ENCODE measurements around the gene MTUS2. TPM values are rescaled to one million over a fixed set of nuclear protein-coding genes. Genes with fewer than 3 reads are reported as not detected.

MTUS2 gene
- total RNA-seq, 1 donor from 2014 or later = 5.1 TPM

DNA sequence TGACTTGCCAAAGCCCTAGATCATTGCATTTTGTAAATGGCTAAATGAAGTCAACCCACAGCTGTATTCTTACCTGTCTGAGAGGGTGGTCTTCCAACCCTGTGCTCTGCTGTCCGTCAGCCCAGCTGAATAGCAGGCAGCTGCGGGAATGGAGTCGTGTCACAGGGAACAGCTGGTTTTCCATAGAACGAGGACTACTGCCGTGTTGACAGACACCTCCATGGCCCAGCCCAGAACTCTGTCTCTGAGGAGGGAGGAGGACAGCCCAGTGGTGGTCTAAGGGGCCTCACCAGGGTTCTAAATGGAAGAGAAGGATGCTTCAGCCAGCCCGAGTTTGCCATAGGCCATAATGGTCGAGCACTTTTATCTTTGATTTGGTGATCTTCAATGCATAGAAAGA, 664.7 kb downstream of the MTUS2 start:
- DNase-seq (ENCODE audit: low spot score) = no peak

DNA sequence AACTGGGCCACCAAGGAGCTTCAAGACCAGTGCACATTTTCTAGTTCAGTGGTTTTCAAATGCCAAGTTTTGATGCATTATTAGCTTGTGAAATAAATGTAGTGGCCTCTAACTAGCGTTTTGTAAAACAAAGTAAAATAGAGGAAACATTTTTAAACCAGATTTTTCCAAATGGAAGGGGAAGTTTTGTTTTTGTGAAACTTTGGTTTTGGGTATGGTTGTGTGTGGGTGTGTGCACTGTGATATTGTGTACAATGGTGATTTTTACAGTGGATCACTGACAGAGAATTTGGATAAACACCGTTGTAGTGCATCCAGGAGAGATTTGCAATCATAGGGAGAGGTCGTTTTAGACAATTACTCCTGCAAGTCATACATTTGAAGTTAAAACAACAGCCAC, 666.4 kb downstream of the MTUS2 start:
- DNase-seq (ENCODE audit: low spot score) = no peak

- no peak for DNase-seq (ENCODE audit: low spot score)
These were observed 667.6 kb downstream of the MTUS2 start for GRCh38 chr13:29487466-29488454.

DNA sequence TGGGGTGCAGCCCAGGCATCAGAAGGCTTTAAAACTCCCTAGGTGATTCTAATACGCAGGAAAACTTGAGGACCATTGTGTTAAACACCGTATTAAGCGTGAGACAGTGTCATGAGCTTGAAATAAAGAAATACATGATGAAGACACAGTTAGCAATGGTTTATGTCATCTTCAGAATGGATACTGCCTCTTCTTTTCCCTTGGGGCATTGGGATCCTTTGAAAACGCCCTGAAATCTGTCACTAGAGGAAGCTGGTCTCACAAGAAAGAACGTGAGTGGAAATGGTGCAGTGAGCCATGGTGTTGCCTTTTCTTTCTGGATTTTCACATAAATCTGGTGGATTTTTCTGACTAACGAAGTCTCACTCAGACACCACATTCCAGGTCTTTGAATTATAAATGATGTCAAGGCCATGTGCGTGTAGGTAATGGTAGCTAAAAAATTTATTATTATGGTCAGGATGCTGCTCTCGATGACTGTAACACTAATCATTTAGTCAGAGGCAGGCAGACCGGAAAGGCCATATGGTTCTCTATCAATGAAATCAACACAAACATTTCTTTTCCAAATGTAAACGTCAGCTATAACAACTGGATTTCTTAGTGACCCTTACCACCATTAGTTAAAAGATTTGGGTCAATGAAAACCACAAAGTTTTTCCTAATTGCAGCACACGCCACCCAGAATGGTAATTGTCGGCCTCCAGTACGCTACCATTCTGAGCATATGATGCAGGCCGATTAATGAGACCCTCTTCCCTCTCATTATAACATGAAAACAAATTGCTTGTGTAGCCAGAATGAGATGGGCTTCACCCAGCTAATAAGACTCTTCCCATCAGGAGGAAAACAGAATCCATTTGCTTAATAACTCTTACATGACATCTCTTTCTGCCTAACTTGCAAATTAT, 669.8 kb downstream of the MTUS2 start:
- no peak for DNase-seq (ENCODE audit: low spot score)

GRCh38 chr13:29490561-29490885, 670.4 kb downstream of the MTUS2 start:
- DNase-seq (ENCODE audit: low spot score) = no peak

DNA sequence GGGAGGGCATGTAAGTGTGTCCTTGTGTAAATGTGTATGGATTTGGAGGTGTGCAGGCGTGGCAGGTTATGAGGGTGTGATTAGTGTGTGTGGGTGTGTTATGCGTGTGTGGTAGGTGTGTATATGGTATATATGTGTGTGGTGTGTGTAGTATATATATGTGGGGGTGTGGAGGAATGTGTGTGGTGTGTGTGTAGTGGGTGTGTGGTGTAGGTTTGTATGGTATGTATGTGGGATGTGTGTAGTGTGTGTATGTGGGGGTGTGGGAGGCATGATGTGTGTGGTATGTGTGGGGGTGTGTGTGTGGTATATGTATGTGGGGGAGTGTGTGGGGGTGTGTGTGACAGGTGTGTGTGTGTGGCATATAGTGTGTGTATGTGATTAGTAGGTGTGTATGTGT, 671.1 kb downstream of the MTUS2 start:
- DNase-seq (ENCODE audit: low spot score) = no peak

- DNase-seq (ENCODE audit: low spot score) = no peak
These were observed 673.7 kb downstream of the MTUS2 start for GRCh38 chr13:29493796-29494195.

DNA sequence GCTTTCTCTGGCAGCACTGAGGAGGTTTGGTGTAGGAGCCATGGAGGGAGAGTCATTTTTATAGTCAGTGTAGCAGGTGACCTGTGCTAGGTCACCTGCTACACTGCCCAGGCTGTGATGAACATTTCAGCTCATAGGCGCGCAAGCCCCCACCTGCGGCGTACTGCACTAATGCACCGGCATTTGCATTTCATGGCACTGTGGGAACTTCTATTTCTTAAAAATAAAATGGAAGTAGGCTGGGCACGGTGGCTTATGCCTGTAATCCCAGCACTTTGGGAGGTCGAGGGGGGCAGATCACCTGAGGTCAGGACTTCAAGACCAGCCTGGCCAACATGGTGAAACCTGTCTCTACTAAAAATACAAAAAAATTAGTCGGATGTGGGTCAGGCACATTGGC, 674.4 kb downstream of the MTUS2 start:
- DNase-seq (ENCODE audit: low spot score) = no peak

DNA sequence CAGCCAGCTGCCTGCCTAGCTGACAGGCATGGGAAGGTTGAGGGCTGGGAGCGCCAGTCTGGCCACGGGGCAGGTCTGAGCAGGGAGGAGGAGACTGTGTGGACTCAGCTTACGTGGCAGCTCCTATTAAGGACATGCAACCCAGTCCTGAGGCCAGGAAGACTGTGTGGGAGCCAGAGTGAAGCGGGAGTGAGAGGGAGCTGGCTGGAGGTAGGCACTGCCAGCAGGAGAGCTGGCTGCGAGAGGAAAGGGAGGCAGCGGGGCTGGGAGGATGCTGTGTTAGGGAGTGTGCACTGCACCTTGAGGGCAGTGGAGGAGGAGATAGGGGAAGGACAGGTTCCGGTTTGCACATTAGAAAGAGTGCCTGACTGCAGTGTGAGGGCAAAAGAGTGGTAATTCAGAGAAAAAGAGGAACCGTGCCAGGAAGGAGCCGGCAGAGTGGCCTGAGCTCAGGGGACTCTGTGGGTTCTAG, 676.1 kb downstream of the MTUS2 start:
- DNase-seq (ENCODE audit: low spot score) = no peak

- DNase-seq (ENCODE audit: low spot score) = no peak
These were observed 677.1 kb downstream of the MTUS2 start for GRCh38 chr13:29497137-29497654.

GRCh38 chr13:29498426-29499040, 678.4 kb downstream of the MTUS2 start:
- no peak for DNase-seq (ENCODE audit: low spot score)

- DNase-seq (ENCODE audit: low spot score) = no peak
These were observed 679.5 kb downstream of the MTUS2 start for GRCh38 chr13:29499506-29500165.

DNA sequence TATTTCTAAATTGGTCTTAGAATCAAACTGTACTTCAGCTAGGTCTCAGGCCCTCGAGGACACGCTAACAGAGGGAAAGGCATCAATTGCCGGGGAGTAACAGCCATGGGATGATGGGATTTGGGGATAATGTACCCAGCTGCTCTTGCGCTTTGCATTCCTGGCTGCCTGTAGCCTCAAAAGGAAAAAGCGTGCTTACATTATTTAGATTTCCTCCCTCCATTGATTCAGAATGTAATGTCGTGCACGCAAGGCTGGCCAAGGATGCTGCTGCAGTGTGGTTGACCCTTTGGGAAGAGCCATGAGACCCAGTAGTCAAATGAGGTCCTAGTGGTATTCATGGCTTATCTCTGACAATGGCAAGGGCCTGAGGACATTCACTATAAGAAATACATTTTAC, 680.2 kb downstream of the MTUS2 start:
- DNase-seq (ENCODE audit: low spot score) = no peak

DNA sequence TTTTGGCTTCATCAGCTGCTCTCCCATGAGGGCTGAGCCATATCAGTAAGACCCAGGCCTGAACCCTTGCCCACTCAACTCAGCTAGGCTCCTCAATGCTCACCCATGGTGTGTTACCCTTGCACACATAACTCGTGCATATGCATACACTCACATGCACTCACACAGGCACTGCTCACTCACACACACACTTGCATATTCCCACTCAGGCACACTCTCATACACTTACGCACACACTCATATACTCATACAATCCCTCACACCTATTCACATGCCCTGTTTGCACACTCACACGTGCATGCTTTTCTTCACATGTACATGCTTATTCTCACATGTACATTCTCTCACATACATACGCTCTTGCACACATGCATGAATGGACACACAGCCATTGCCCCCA, 681.5 kb downstream of the MTUS2 start:
- DNase-seq (ENCODE audit: low spot score) = no peak

DNA sequence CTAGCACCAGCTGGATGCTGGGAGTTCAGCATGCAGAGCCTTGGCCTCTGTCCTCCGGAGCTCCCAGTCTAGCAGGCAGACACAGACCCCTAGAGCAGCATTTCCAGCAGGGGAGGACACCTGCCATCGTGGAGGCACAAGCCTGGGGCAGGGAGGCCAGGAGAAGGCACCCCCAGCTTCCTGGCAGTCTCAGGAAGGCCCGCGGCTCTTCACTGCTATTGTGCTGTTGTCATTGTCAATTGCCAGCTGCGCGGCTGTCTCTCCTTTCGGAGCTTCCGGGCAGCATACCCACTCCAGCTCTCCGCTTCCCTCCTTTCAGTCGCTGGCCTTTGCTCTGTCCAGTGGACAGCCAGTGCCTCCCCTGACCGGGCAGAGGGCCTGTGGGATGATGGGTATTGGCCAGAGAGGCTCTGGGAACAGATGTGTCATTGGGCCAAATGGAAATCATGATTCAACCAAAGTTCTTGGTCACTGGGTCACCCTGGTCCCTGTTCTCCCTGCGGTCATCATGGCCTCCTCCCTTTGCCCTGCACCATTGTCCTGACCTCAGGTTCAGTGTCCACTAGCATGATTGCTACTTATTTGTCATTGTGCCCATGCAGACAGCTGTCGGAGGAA, 682.4 kb downstream of the MTUS2 start:
- no peak for DNase-seq (ENCODE audit: low spot score)

- DNase-seq (ENCODE audit: low spot score) = no peak
These were observed 683.1 kb downstream of the MTUS2 start for GRCh38 chr13:29503041-29503837.

DNA sequence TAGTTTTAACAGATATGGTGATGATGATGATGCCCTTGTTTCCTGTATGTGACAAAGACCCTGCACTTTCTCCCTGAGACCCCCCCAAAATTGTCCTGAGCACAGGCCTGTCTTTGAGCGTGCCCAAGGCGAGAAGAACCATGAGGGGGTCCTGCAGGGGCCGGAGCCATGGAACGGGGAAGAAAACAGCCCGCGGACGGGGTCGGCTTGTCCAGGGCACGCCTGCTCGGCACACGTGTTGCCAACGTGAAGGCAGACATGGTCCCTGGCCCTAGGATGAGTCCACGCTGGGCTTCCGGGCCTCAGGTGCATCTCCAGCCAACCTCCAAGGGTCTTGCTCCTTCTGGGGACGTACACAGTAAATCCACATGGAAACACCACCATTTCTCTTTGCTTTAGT, 684.6 kb downstream of the MTUS2 start:
- no peak for DNase-seq (ENCODE audit: low spot score)

GRCh38 chr13:29505511-29505910, 685.4 kb downstream of the MTUS2 start:
- no peak for DNase-seq (ENCODE audit: low spot score)

GRCh38 chr13:29505950-29506349, 685.8 kb downstream of the MTUS2 start:
- DNase-seq (ENCODE audit: low spot score) = no peak

GRCh38 chr13:29507356-29507755, 687.2 kb downstream of the MTUS2 start:
- DNase-seq (ENCODE audit: low spot score) = no peak
